ENCODE measurements around the gene RPL6. TPM values are rescaled to one million over a fixed set of nuclear protein-coding genes. Genes with fewer than 3 reads are reported as not detected.

The RPL6 gene
- total RNA-seq, result 838 and 1,431 TPM in 2 replicates

GRCh38 chr12:112409064-112409905 lies at the start of gene RPL6:
Gene RPL6 (minus strand): TSS chr12:112409605. CDS start chr12:112408656, 949 bp downstream.

GRCh38 chr12:112418608-112419296 lies 9.3 kb upstream of the RPL6 start, which contains the start of gene PTPN11:
Gene PTPN11 (plus strand): TSS chr12:112418947. CDS start chr12:112419112, 165 bp downstream.

GRCh38 chr12:112381883-112382796 lies 27.3 kb downstream of the RPL6 start, which contains the start of gene HECTD4:
Gene HECTD4 (minus strand): TSS chr12:112382431. CDS start chr12:112382128, 303 bp downstream.

Other genes with a start within 250 kb of the RPL6 start
- gene HECTD4, start 27.2 kb downstream of the RPL6 start, total RNA-seq, result 24.9 and 32.2 TPM in 2 replicates
- 105 and 123 TPM in 2 replicates for gene PTPN11, start 9.3 kb upstream of the RPL6 start, total RNA-seq

All from placental pericyte (primary cell).